Neural progenitor cell (in vitro differentiated cells): ENCODE data around the gene TBC1D19. TPM values are rescaled to one million over a fixed set of nuclear protein-coding genes. Genes with fewer than 3 reads are reported as not detected.
A peak's percentile ranks its signal among the peaks of the same experiment; 100 is the strongest.

ENCODE experiments used
- DNase-seq: peaks from one replicate; pipeline ENCODE4 v3.0.0-alpha.2; 2016; ENCODE audit warnings: low spot score
- H2AFZ ChIP-seq: fragments of 200-600 bp; sonication (generic); replicated peaks from 2 replicates; pipeline ENCODE4 v1.6.1; 2016; ENCODE audit warnings: antibody characterized with exemption
- H3F3A ChIP-seq: fragments of 200-600 bp; sonication (generic); 2 replicates; pipeline ENCODE4 v1.6.1; 2016; ENCODE audit warnings: antibody characterized with exemption, low read depth
- H3K27ac ChIP-seq: fragments of 200-600 bp; sonication (generic); 2 replicates; pipeline ENCODE4 v1.5.1; 2016; ENCODE audit warnings: mild to moderate bottlenecking
- H3K27me3 ChIP-seq: fragments of 200-600 bp; sonication (generic); 2 replicates; pipeline ENCODE4 v1.6.1; 2016; ENCODE audit warnings: mild to moderate bottlenecking, moderate library complexity
- H3K36me3 ChIP-seq: fragments of 200-600 bp; sonication (generic); 2 replicates; pipeline ENCODE4 v1.5.1; 2016
- H3K4me1 ChIP-seq: fragments of 200-600 bp; sonication (generic); 2 replicates; pipeline ENCODE4 v1.6.1; 2016; ENCODE audit warnings: mixed run types
- H3K4me2 ChIP-seq: fragments of 200-600 bp; sonication (generic); 2 replicates; pipeline ENCODE4 v1.6.1; 2016
- H3K4me3 ChIP-seq: fragments of 200-600 bp; sonication (generic); 2 replicates; pipeline ENCODE4 v1.5.1; 2016
- H3K79me2 ChIP-seq: fragments of 200-600 bp; sonication (generic); 2 replicates; pipeline ENCODE4 v1.6.1; 2016; ENCODE audit warnings: low read depth
- H3K9ac ChIP-seq: fragments of 200-600 bp; sonication (generic); 2 replicates; pipeline ENCODE4 v1.6.1; 2016
- H3K9me3 ChIP-seq: fragments of 200-600 bp; sonication (generic); 2 replicates; pipeline ENCODE4 v1.5.1; 2016; ENCODE audit warnings: low read depth
- H4K20me1 ChIP-seq: fragments of 200-600 bp; sonication (generic); 2 replicates; pipeline ENCODE4 v1.6.1; 2016; ENCODE audit warnings: low read depth
- H3K27ac Mint-ChIP-seq: 3 replicates; pipeline ENCODE4 v1.8.0; 2021; ENCODE audit warnings: mixed read lengths
- H3K27me3 Mint-ChIP-seq: 2 replicates; pipeline ENCODE4 v1.8.0; 2022; ENCODE audit warnings: low read depth, mild to moderate bottlenecking, inconsistent platforms, moderate library complexity, mixed read lengths; ENCODE audit not compliant: insufficient read depth
- H3K36me3 Mint-ChIP-seq: 3 replicates; pipeline ENCODE4 v1.8.0; 2021; ENCODE audit warnings: mixed read lengths
- H3K4me1 Mint-ChIP-seq: 3 replicates; pipeline ENCODE4 v1.8.0; 2021; ENCODE audit warnings: mixed read lengths
- H3K4me3 Mint-ChIP-seq: 3 replicates; pipeline ENCODE4 v1.8.0; 2021; ENCODE audit warnings: mild to moderate bottlenecking, moderate library complexity, mixed read lengths
- H3K9me3 Mint-ChIP-seq: 3 replicates; pipeline ENCODE4 v1.8.0; 2020; ENCODE audit warnings: mixed read lengths
- EZH2 ChIP-seq: fragments of 200-600 bp; sonication (generic); IDR thresholded peaks from 2 replicates; pipeline ENCODE4 v1.6.1; 2017; ENCODE audit warnings: antibody characterized with exemption, mild to moderate bottlenecking, moderate library complexity
- EZH2phosphoT487 ChIP-seq: fragments of 200-600 bp; sonication (generic); IDR thresholded peaks from 2 replicates; pipeline ENCODE4 v1.6.1; 2017; ENCODE audit warnings: antibody characterized with exemption
- total RNA-seq: library from RNA; depleted of rRNA; stranded (reverse); fragments of >200 nt; gene quantifications from 2 replicates; pipeline ENCODE4 v1.2.3, GENCODE V29; 2015; ENCODE audit warnings: low replicate concordance
- TF ChIP-seq, protein P1 (sequence below): fragments of 200-600 bp; sonication (generic); IDR thresholded peaks from 2 replicates; pipeline ENCODE4 v1.5.1; 2017; ENCODE audit warnings: antibody characterized with exemption, mild to moderate bottlenecking

TBC1D19 gene
- total RNA-seq, 1 donor from 2014 or later: 30.7 TPM

DNA sequence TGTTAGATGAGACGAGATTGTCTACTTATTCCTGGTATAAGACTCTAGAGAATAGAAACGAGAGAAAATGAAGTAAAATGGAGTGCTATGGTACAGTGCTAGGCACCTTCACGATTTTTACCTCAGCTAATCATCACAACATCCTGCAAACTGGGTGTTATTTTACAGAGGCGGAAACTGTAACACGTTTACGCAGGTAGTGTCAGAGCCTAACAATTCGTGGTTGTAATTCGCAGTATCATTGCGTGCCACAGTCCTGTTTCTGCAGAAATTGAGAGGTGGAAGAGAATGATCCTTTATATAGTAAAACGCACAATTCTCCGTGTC lies 383 bp upstream of the TBC1D19 start:
- Mint-ChIP-seq H3K9me3 (peaks cover 4% of the 10 kb centered on the region), H3K27ac (peak overlapping the region; percentile 76), H3K4me3 (peak overlapping the region; percentile 97), H3K36me3 (peaks cover 3% of the 10 kb centered on the region), H3K27me3 (peaks cover 2% of the 10 kb centered on the region), H3K4me1 (peaks cover 16% of the 10 kb centered on the region)
- no peak overlapping the region for H3K27ac ChIP-seq
- H3K9ac ChIP-seq: no peak overlapping the region
- H3K27me3 ChIP-seq: no peaks in the 10 kb centered on the region
- peak overlapping the region; percentile 87 for H3K4me2 ChIP-seq
- no peak for DNase-seq
- no peaks in the 10 kb centered on the region for H3K9me3 ChIP-seq
- peak overlapping the region; percentile 98 for H2AFZ ChIP-seq
- no peaks in the 10 kb centered on the region for H3F3A ChIP-seq
- peaks cover 11% of the 10 kb centered on the region for H3K79me2 ChIP-seq
- no peak for TF ChIP-seq EZH2phosphoT487
- TF ChIP-seq, protein P1, sequence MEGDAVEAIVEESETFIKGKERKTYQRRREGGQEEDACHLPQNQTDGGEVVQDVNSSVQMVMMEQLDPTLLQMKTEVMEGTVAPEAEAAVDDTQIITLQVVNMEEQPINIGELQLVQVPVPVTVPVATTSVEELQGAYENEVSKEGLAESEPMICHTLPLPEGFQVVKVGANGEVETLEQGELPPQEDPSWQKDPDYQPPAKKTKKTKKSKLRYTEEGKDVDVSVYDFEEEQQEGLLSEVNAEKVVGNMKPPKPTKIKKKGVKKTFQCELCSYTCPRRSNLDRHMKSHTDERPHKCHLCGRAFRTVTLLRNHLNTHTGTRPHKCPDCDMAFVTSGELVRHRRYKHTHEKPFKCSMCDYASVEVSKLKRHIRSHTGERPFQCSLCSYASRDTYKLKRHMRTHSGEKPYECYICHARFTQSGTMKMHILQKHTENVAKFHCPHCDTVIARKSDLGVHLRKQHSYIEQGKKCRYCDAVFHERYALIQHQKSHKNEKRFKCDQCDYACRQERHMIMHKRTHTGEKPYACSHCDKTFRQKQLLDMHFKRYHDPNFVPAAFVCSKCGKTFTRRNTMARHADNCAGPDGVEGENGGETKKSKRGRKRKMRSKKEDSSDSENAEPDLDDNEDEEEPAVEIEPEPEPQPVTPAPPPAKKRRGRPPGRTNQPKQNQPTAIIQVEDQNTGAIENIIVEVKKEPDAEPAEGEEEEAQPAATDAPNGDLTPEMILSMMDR: no peak
- TF ChIP-seq EZH2: no peak
- peaks cover 5% of the 10 kb centered on the region for H3K4me1 ChIP-seq
- H3K4me3 ChIP-seq: peak overlapping the region; percentile 74
- H3K36me3 ChIP-seq: no peaks in the 10 kb centered on the region
- H4K20me1 ChIP-seq: no peaks in the 10 kb centered on the region

DNA sequence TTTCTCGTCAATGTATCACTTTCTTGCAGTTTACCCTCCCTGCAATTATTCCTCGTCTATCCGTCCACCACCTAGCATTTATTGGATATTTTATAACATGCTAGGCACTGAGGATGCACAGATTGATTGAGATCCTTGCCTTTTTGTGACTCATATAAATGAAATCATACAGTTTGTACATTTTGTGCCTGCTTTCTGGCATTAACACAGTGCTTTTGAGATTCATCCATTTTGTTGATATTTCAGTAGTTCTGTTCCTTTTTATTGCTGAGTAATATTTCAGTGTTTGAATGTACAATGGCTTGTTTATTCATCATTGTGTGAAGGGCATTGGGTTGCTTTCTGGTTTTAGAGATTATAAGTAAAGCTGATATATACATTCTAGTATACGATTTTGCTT lies 841 bp downstream of the TBC1D19 start:
- Histone ChIP-seq H3K79me2 (peaks cover 11% of the 10 kb centered on the region), H3K4me1 (peaks cover 5% of the 10 kb centered on the region), H2AFZ (peak overlapping the region; percentile 98), H3K4me3 (peak overlapping the region; percentile 74), H3K36me3 (no peaks in the 10 kb centered on the region), H3K27me3 (no peaks in the 10 kb centered on the region), H3K9me3 (no peaks in the 10 kb centered on the region), H3K27ac (no peak overlapping the region), H4K20me1 (no peaks in the 10 kb centered on the region), H3F3A (no peaks in the 10 kb centered on the region), H3K4me2 (peak overlapping the region; percentile 87), H3K9ac (peak overlapping the region; percentile 34)
- H3K4me1 Mint-ChIP-seq: peaks cover 16% of the 10 kb centered on the region
- TF ChIP-seq EZH2phosphoT487 (no peak), EZH2 (no peak)
- TF ChIP-seq, protein P1: no peak
- peaks cover 2% of the 10 kb centered on the region for H3K27me3 Mint-ChIP-seq
- no peak for DNase-seq
- H3K36me3 Mint-ChIP-seq: peaks cover 9% of the 10 kb centered on the region
- H3K9me3 Mint-ChIP-seq: peaks cover 8% of the 10 kb centered on the region
- peak overlapping the region; percentile 86 for H3K27ac Mint-ChIP-seq
- peak overlapping the region; percentile 97 for H3K4me3 Mint-ChIP-seq

DNA sequence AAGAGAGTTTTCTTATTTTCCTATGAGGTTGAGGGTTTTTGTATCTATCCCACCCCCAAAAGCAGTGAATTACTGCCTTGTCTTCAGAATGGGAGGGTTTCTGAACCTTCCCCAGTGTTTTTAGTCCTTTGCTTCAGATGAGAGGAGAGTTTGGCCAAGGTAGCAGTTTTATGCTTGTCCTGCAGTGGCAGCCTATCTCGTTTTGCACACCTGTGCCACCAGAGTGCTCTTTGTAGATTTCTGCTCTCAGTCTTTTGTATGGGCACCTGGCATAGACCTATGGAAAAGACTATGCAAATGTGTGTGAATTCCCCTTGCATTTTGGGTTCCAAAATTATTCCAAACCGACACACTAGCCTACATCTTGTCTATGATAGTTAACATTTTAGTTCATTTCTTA lies 5.8 kb downstream of the TBC1D19 start:
- H3K36me3 ChIP-seq: no peaks in the 10 kb centered on the region
- no peaks in the 10 kb centered on the region for H3K27me3 ChIP-seq
- H3K27ac Mint-ChIP-seq: no peak overlapping the region
- peaks cover 4% of the 10 kb centered on the region for H3K4me1 ChIP-seq
- H4K20me1 ChIP-seq: no peaks in the 10 kb centered on the region
- peaks cover 9% of the 10 kb centered on the region for H3K79me2 ChIP-seq
- H3K9me3 Mint-ChIP-seq: peaks cover 26% of the 10 kb centered on the region
- H3K4me3 ChIP-seq: no peak overlapping the region
- no peak for DNase-seq
- H3K9me3 ChIP-seq: no peaks in the 10 kb centered on the region
- H3K27ac ChIP-seq: no peak overlapping the region
- no peak overlapping the region for H3K4me3 Mint-ChIP-seq
- TF ChIP-seq, protein P1: no peak
- TF ChIP-seq EZH2 (no peak), EZH2phosphoT487 (no peak)
- peaks cover 19% of the 10 kb centered on the region for H3K36me3 Mint-ChIP-seq
- peaks cover 7% of the 10 kb centered on the region for H3K4me1 Mint-ChIP-seq
- no peaks in the 10 kb centered on the region for H3F3A ChIP-seq
- no peak overlapping the region for H2AFZ ChIP-seq
- H3K9ac ChIP-seq: no peak overlapping the region
- H3K27me3 Mint-ChIP-seq: no peaks in the 10 kb centered on the region
- H3K4me2 ChIP-seq: no peak overlapping the region
